Inflammatory macrophage (primary cell): ENCODE data around the gene TGFBR2.

Experiments
- DNase-seq, 2 donors: peaks; one replicate each; pipeline ENCODE4 v3.0.0-alpha.2; 2020 to 2022

TGFBR2 gene

GRCh38 chr3:30602946-30603345 is 3.5 kb upstream of the TGFBR2 start:
- DNase-seq: peak; percentile 29 to 32

- DNase-seq: peak; percentile 70 to 95
Observed at GRCh38 chr3:30604093-30604492, 2.3 kb upstream of the TGFBR2 start.

GRCh38 chr3:30604558-30604957 is 1.8 kb upstream of the TGFBR2 start:
- peak; percentile 79 to 83 for DNase-seq

- no peak for DNase-seq
Observed at GRCh38 chr3:30605005-30605404, 1.4 kb upstream of the TGFBR2 start.

GRCh38 chr3:30605706-30606300 is 598 bp upstream of the TGFBR2 start:
- DNase-seq: no peak

- DNase-seq: peak; percentile 72 to 81
Observed at GRCh38 chr3:30607032-30607833, 832 bp downstream of the TGFBR2 start.

- no peak for DNase-seq
Observed at GRCh38 chr3:30608598-30608947, 2.2 kb downstream of the TGFBR2 start.

GRCh38 chr3:30609930-30610701 is 3.7 kb downstream of the TGFBR2 start:
- no peak for DNase-seq

GRCh38 chr3:30610702-30611368 is 4.4 kb downstream of the TGFBR2 start:
- DNase-seq: no peak

- DNase-seq: peak in 1 of 2 donors; percentile 19
Observed at GRCh38 chr3:30611613-30612436, 5.4 kb downstream of the TGFBR2 start.

- peak; percentile 48 to 55 for DNase-seq
Observed at GRCh38 chr3:30612437-30613132, 6.2 kb downstream of the TGFBR2 start.

- peak; percentile 50 to 60 for DNase-seq
Observed at GRCh38 chr3:30613133-30613825, 6.9 kb downstream of the TGFBR2 start.

- DNase-seq: no peak
Observed at GRCh38 chr3:30614373-30614772, 8.0 kb downstream of the TGFBR2 start.

- no peak for DNase-seq
Observed at GRCh38 chr3:30614943-30615342, 8.5 kb downstream of the TGFBR2 start.

- no peak for DNase-seq
Observed at GRCh38 chr3:30615615-30616346, 9.4 kb downstream of the TGFBR2 start.

- no peak for DNase-seq
Observed at GRCh38 chr3:30616347-30617027, 10.1 kb downstream of the TGFBR2 start.

GRCh38 chr3:30617069-30617468 is 10.7 kb downstream of the TGFBR2 start:
- no peak for DNase-seq

GRCh38 chr3:30617653-30618052 is 11.3 kb downstream of the TGFBR2 start:
- DNase-seq: no peak

GRCh38 chr3:30618526-30618925 is 12.1 kb downstream of the TGFBR2 start:
- DNase-seq: no peak
